Peyer's patch (tissue), 4 donors: ENCODE results near the gene AP2B1. TPM values are rescaled to one million over a fixed set of nuclear protein-coding genes. Genes with fewer than 3 reads are reported as not detected.

Experiments
- DNase-seq, 3 donors: peaks; one replicate each; pipeline ENCODE4 v3.0.0-alpha.2; 2017 to 2019
- H3K27ac ChIP-seq, 4 donors: fragments of 200-600 bp; sonication (generic); one replicate each; pipeline ENCODE4 v1.5.1; 2016 to 2019
- H3K27me3 ChIP-seq, 2 donors: fragments of 200-600 bp; sonication (generic); one replicate each; pipeline ENCODE4 v1.5.1; 2019
- H3K36me3 ChIP-seq, 3 donors: fragments of 200-600 bp; sonication (generic); one replicate each; pipeline ENCODE4 v1.5.1; 2016 to 2019
- H3K4me1 ChIP-seq, 4 donors: fragments of 200-600 bp; sonication (generic); one replicate each; pipeline ENCODE4 v1.5.1; 2016 to 2019
- H3K4me3 ChIP-seq, 4 donors: fragments of 200-600 bp; sonication (generic); 1 replicate in 3 of 4; 2 replicates in 1 of 4; pipeline ENCODE4 v1.5.1; 2016 to 2019; ENCODE audit warnings: mild to moderate bottlenecking in 1 of 4
- H3K9me3 ChIP-seq, 4 donors: fragments of 200-600 bp; sonication (generic); one replicate each; pipeline ENCODE4 v1.5.1; 2016 to 2019; ENCODE audit warnings: mild to moderate bottlenecking in 1 of 4
- CTCF ChIP-seq, 6 experiments: fragments of 450-650 bp in 4 of 6; fragments of 200-600 bp in 2 of 6; sonication (generic) in 1 of 6; IDR thresholded peaks; one replicate each; pipeline ENCODE4 v1.5.1; 2017 to 2019; ENCODE audit warnings: antibody characterized with exemption in 6 of 6, mild to moderate bottlenecking in 3 of 6, moderate library complexity in 1 of 6
- POLR2A ChIP-seq, 2 donors: fragments of 450-650 bp; IDR thresholded peaks; one replicate each; pipeline ENCODE4 v1.5.1; 2017; ENCODE audit warnings: antibody characterized with exemption in 2 of 2, mild to moderate bottlenecking in 2 of 2, moderate library complexity in 2 of 2
- total RNA-seq, 4 donors: library from RNA; depleted of rRNA; stranded (reverse); fragments of >200 nt; gene quantifications; one replicate each; pipeline ENCODE4 v1.1.0, GENCODE V29; 2016

Gene AP2B1
- total RNA-seq, 4 donors from 2014 or later, result 46.2 to 75.3 (median 66.6) TPM

DNA sequence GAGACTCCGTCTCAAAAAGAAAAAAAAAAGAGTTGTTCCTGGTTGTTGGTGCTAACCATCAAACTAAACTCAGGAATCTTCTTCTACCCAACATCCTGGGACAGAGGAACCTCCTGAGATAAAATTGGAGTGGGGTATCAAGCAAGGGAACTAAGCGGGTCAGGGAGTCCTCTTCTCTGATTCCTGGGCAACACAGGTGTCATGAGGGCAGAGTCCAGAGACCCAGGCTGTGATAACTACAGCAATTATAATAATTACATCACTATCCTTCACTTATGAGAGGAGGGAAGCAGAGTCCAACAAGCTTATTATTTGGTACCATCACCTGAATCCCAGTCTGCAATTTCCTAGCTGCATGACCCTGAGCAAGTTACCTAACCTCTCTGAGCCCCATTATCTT is 181.7 kb downstream of the AP2B1 start:
- peak in 1 of 3 donors; percentile 73 for DNase-seq
- H3K4me3 ChIP-seq, result no peak overlapping the region
- H3K27me3 ChIP-seq, result no peaks in the 10 kb centered on the region
- TF ChIP-seq POLR2A (IDR thresholded peaks at IDR 0.05) (no peak), CTCF (IDR thresholded peaks at IDR 0.05) (no peak)
- peaks cover 0 to 36% (median 3%) of the 10 kb centered on the region in 4 donors for H3K4me1 ChIP-seq
- H3K36me3 ChIP-seq, result no peaks in the 10 kb centered on the region
- peak overlapping the region in 2 of 4 donors; percentile 1 to 67 for H3K27ac ChIP-seq
- no peaks in the 10 kb centered on the region for H3K9me3 ChIP-seq

DNA sequence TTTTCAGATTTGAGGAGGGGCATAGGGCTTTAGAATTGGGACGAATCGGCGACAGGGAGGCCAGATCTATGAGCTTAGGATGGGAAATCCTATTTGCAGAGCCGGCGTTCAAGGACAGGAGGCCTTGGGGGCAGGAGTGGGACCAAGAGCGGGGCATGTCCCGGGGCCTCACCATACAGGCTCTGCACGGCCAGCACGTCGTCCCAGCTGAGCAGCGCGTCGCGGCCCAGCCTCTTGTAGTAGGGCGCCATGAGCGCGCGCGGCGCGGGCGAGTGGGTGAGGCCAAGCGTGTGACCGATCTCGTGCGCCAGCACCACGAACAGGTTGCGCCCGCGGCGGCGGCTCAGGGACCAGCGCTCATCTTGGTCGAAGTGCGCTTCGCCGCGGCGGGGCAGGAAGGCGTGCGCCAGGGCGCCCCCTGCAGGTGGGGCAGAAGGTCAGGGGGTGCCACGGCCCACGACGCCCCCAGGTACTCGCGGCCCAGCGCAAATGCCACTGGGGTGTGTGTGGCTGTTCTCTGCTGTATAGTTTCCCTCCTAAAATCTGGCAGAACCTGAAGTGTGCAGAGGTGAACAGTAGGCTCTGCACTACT is 182.9 kb downstream of the AP2B1 start:
- TF ChIP-seq POLR2A (IDR thresholded peaks at IDR 0.05) (no peak), CTCF (IDR thresholded peaks at IDR 0.05) (peak in 1 of 6 experiments; percentile 4)
- no peaks in the 10 kb centered on the region for H3K27me3 ChIP-seq
- no peak overlapping the region for H3K27ac ChIP-seq
- no peaks in the 10 kb centered on the region for H3K9me3 ChIP-seq
- DNase-seq, result no peak
- H3K4me3 ChIP-seq, result no peak overlapping the region
- H3K36me3 ChIP-seq, result no peaks in the 10 kb centered on the region
- H3K4me1 ChIP-seq, result peaks cover 0 to 34% (median 2%) of the 10 kb centered on the region in 4 donors

- Histone ChIP-seq H3K27ac (peak overlapping the region in 1 of 4 donors; percentile 62), H3K36me3 (no peaks in the 10 kb centered on the region), H3K4me1 (peaks cover 0 to 38% (median 2%) of the 10 kb centered on the region in 4 donors), H3K4me3 (no peak overlapping the region), H3K27me3 (no peaks in the 10 kb centered on the region), H3K9me3 (no peaks in the 10 kb centered on the region)
- no peak for DNase-seq
- TF ChIP-seq POLR2A (IDR thresholded peaks at IDR 0.05) (no peak), CTCF (IDR thresholded peaks at IDR 0.05) (no peak)
Observed at GRCh38 chr17:35773129-35773528, 186.0 kb downstream of the AP2B1 start.

GRCh38 chr17:35773679-35774425 is 186.7 kb downstream of the AP2B1 start:
- Histone ChIP-seq H3K36me3 (no peaks in the 10 kb centered on the region), H3K4me3 (no peak overlapping the region), H3K27ac (peak overlapping the region in 1 of 4 donors; percentile 62), H3K9me3 (no peaks in the 10 kb centered on the region), H3K27me3 (no peaks in the 10 kb centered on the region), H3K4me1 (peaks cover 0 to 32% (median 2%) of the 10 kb centered on the region in 4 donors)
- no peak for DNase-seq
- TF ChIP-seq CTCF (IDR thresholded peaks at IDR 0.05), result no peak
- no peak for TF ChIP-seq POLR2A (IDR thresholded peaks at IDR 0.05)

- TF ChIP-seq CTCF (IDR thresholded peaks at IDR 0.05), result no peak
- no peak for TF ChIP-seq POLR2A (IDR thresholded peaks at IDR 0.05)
- no peak for DNase-seq
- H3K4me1 ChIP-seq, result peaks cover 0 to 27% (median under 1%) of the 10 kb centered on the region in 4 donors
- no peaks in the 10 kb centered on the region for H3K9me3 ChIP-seq
- H3K27me3 ChIP-seq, result no peaks in the 10 kb centered on the region
- H3K27ac ChIP-seq, result peak overlapping the region in 1 of 4 donors; percentile 62
- peaks cover 0 to 6% (median 0%) of the 10 kb centered on the region in 3 donors for H3K36me3 ChIP-seq
- H3K4me3 ChIP-seq, result no peak overlapping the region
Observed at GRCh38 chr17:35774499-35774898, 187.4 kb downstream of the AP2B1 start.
